Measurements from ENCODE around the gene TRAF3. TPM values are rescaled to one million over a fixed set of nuclear protein-coding genes. Genes with fewer than 3 reads are reported as not detected.
"Not testable (repeated sequence)": the region's sequence is repeated elsewhere in the genome, so short reads cannot be mapped to it uniquely, and the experiment has no call there.

TRAF3 gene
- total RNA-seq, 1 experiment from 2014 or later: 25.3 TPM

GRCh38 chr14:102875652-102876051, 98.4 kb downstream of the TRAF3 start:
- DNase-seq (ENCODE audit: unreplicated experiment): no peak
- TF ChIP-seq CTCF (IDR thresholded peaks at IDR 0.05; ENCODE audit: unreplicated experiment): no peak
- H3K9me3 Mint-ChIP-seq (ENCODE audit: unreplicated experiment): no peaks in the 10 kb centered on the region
- intact Hi-C loops (cut with micrococcal nuclease): no loop called here
- BruUV-seq (replicated peaks): no TSS peak
- POLR2A ChIA-PET: no interaction called here
- H3K4me3 Mint-ChIP-seq (ENCODE audit: unreplicated experiment): no peak overlapping the region
- no peaks in the 10 kb centered on the region for H3K4me1 Mint-ChIP-seq (ENCODE audit: insufficient read depth, unreplicated experiment)
- H3K36me3 Mint-ChIP-seq (ENCODE audit: insufficient read depth, unreplicated experiment): peaks cover 17% of the 10 kb centered on the region
- CTCF ChIA-PET: interaction anchor here (0.6 kb wide), 2 partner anchors 168 to 403 kb away, joined by 3 to 5 read pairs; no protein-coding TSS in a partner anchor
- no peaks in the 10 kb centered on the region for H3K27me3 Mint-ChIP-seq (ENCODE audit: insufficient read depth, unreplicated experiment)
- no peak overlapping the region for H3K27ac Mint-ChIP-seq (ENCODE audit: low read depth, unreplicated experiment)

GRCh38 chr14:102877511-102877910, 100.3 kb downstream of the TRAF3 start:
- BruUV-seq (replicated peaks): not testable (repeated sequence)
- ChIA-PET POLR2A (interaction anchor here (0.7 to 1.0 kb wide), 2 partner anchors 10 to 409 kb away, joined by 3 read pairs; no protein-coding TSS in a partner anchor), CTCF (interaction anchor here (0.6 kb wide), 2 partner anchors 353 to 388 kb away, joined by 3 to 6 read pairs; no protein-coding TSS in a partner anchor)

GRCh38 chr14:102878174-102878969, 101.1 kb downstream of the TRAF3 start:
- no peak for TF ChIP-seq CTCF (IDR thresholded peaks at IDR 0.05; ENCODE audit: unreplicated experiment)
- ChIA-PET POLR2A (interaction anchor here (0.6 to 1.0 kb wide), 2 partner anchors 11 to 83 kb away, joined by 3 read pairs; no protein-coding TSS in a partner anchor), CTCF (interaction anchor here (0.6 to 0.7 kb wide), 2 partner anchors 14 to 284 kb away, joined by 3 read pairs; no protein-coding TSS in a partner anchor)
- no peak for DNase-seq (ENCODE audit: unreplicated experiment)
- Mint-ChIP-seq H3K36me3 (ENCODE audit: insufficient read depth, unreplicated experiment) (peaks cover 18% of the 10 kb centered on the region), H3K27me3 (ENCODE audit: insufficient read depth, unreplicated experiment) (no peaks in the 10 kb centered on the region), H3K9me3 (ENCODE audit: unreplicated experiment) (no peaks in the 10 kb centered on the region), H3K27ac (ENCODE audit: low read depth, unreplicated experiment) (no peak overlapping the region), H3K4me1 (ENCODE audit: insufficient read depth, unreplicated experiment) (no peaks in the 10 kb centered on the region), H3K4me3 (ENCODE audit: unreplicated experiment) (no peak overlapping the region)
- intact Hi-C loops (cut with micrococcal nuclease): no loop called here
- BruUV-seq (replicated peaks): no TSS peak

More at GRCh38 chr14:102877511-102877910, 100.3 kb downstream of the TRAF3 start:
- H3K9me3 Mint-ChIP-seq (ENCODE audit: unreplicated experiment); H3K27ac Mint-ChIP-seq (ENCODE audit: low read depth, unreplicated experiment); H3K27me3 Mint-ChIP-seq (ENCODE audit: insufficient read depth, unreplicated experiment); H3K4me1 Mint-ChIP-seq (ENCODE audit: insufficient read depth, unreplicated experiment); H3K4me3 Mint-ChIP-seq (ENCODE audit: unreplicated experiment); DNase-seq (ENCODE audit: unreplicated experiment); intact Hi-C loops (cut with micrococcal nuclease): not testable (repeated sequence)
- H3K36me3 Mint-ChIP-seq (ENCODE audit: insufficient read depth, unreplicated experiment): peaks cover 20% of the 10 kb centered on the region

GRCh38 chr14:102878970-102879460, 101.8 kb downstream of the TRAF3 start:
- no peak overlapping the region for H3K27ac Mint-ChIP-seq (ENCODE audit: low read depth, unreplicated experiment)
- no peaks in the 10 kb centered on the region for H3K4me1 Mint-ChIP-seq (ENCODE audit: insufficient read depth, unreplicated experiment)
- DNase-seq (ENCODE audit: unreplicated experiment): no peak
- H3K36me3 Mint-ChIP-seq (ENCODE audit: insufficient read depth, unreplicated experiment): peaks cover 25% of the 10 kb centered on the region
- POLR2A ChIA-PET: no interaction called here
- no peak for TF ChIP-seq CTCF (IDR thresholded peaks at IDR 0.05; ENCODE audit: unreplicated experiment)
- CTCF ChIA-PET: interaction anchor here (0.6 to 0.7 kb wide), 2 partner anchors 13 to 285 kb away, joined by 3 read pairs; no protein-coding TSS in a partner anchor
- BruUV-seq (replicated peaks): no TSS peak
- intact Hi-C loops (cut with micrococcal nuclease): no loop called here
- no peak overlapping the region for H3K4me3 Mint-ChIP-seq (ENCODE audit: unreplicated experiment)
- H3K27me3 Mint-ChIP-seq (ENCODE audit: insufficient read depth, unreplicated experiment): no peaks in the 10 kb centered on the region
- H3K9me3 Mint-ChIP-seq (ENCODE audit: unreplicated experiment): no peaks in the 10 kb centered on the region
